Liver (tissue), 9 donors: ENCODE measurements around the gene ZNF587. TPM values are rescaled to one million over a fixed set of nuclear protein-coding genes. Genes with fewer than 3 reads are reported as not detected.
A peak's percentile ranks its signal among the peaks of the same experiment; 100 is the strongest.

Source experiments
- DNase-seq: peaks from one replicate; pipeline ENCODE4 v3.0.0-alpha.2; 2017; ENCODE audit warnings: low spot score
- H3K27ac ChIP-seq, 2 donors: one replicate each; pipeline ENCODE4 v1.7.0; 2013; ENCODE audit warnings: inconsistent platforms in 2 of 2, low read length in 2 of 2, control low read depth in 1 of 2, low read depth in 1 of 2, mild to moderate bottlenecking in 1 of 2
- H3K27me3 ChIP-seq, 4 donors: one replicate each; pipeline versions ENCODE4 v1.6.1 to v1.7.0; 2013; ENCODE audit warnings: low read length in 3 of 4, inconsistent platforms in 1 of 4, mild to moderate bottlenecking in 1 of 4, moderate library complexity in 1 of 4; ENCODE audit not compliant: control insufficient read depth in 4 of 4, insufficient read depth in 4 of 4
- H3K36me3 ChIP-seq, 4 donors: one replicate each; pipeline versions ENCODE4 v1.6.1 to v1.7.0; 2013; ENCODE audit warnings: low read length in 3 of 4, mild to moderate bottlenecking in 3 of 4, low read depth in 1 of 4, moderate library complexity in 1 of 4; ENCODE audit not compliant: control insufficient read depth in 4 of 4, insufficient read depth in 3 of 4
- H3K4me1 ChIP-seq, 4 donors: one replicate each; pipeline versions ENCODE4 v1.6.1 to v1.7.0; 2013; ENCODE audit warnings: low read length in 3 of 4, mild to moderate bottlenecking in 3 of 4, moderate library complexity in 1 of 4; ENCODE audit not compliant: control insufficient read depth in 4 of 4, insufficient read depth in 4 of 4
- H3K4me3 ChIP-seq, 3 donors: one replicate each; pipeline versions ENCODE4 v1.6.1 to v1.7.0; 2013; ENCODE audit warnings: low read length in 3 of 3, control low read depth in 1 of 3, low read depth in 1 of 3, mild to moderate bottlenecking in 1 of 3
- H3K9ac ChIP-seq, 2 donors: one replicate each; pipeline ENCODE4 v1.7.0; 2013; ENCODE audit warnings: low read length in 2 of 2, mild to moderate bottlenecking in 2 of 2, moderate library complexity in 2 of 2, control low read depth in 1 of 2, low read depth in 1 of 2
- H3K9me3 ChIP-seq, 4 donors: one replicate each; pipeline versions ENCODE4 v1.6.1 to v1.7.0; 2013; ENCODE audit warnings: low read length in 3 of 4; ENCODE audit not compliant: control insufficient read depth in 4 of 4
- ATF3 ChIP-seq: IDR thresholded peaks from 2 replicates; pipeline ENCODE4 v1.6.1; 2016; ENCODE audit warnings: antibody characterized with exemption
- CTCF ChIP-seq: fragments of 150-350 bp; IDR thresholded peaks from 2 replicates; pipeline ENCODE4 v1.5.1; 2017; ENCODE audit warnings: improper control_type of control experiment, low read depth, low read length; ENCODE audit not compliant: missing input control
- EGR1 ChIP-seq, 2 donors: IDR thresholded peaks; 2 replicates each; pipeline ENCODE4 v1.6.1; 2016 to 2018; ENCODE audit warnings: antibody characterized with exemption in 2 of 2, low read depth in 2 of 2
- FOXA1 ChIP-seq: IDR thresholded peaks from 2 replicates; pipeline ENCODE4 v1.6.1; 2016; ENCODE audit warnings: antibody characterized with exemption
- FOXA2 ChIP-seq: IDR thresholded peaks from 2 replicates; pipeline ENCODE4 v1.6.1; 2016; ENCODE audit warnings: antibody characterized with exemption
- GABPA ChIP-seq, 2 donors: IDR thresholded peaks in 1 of 2; conservative IDR thresholded peaks in 1 of 2; 2 replicates each; pipeline ENCODE4 v1.6.1; 2016; ENCODE audit warnings: antibody characterized with exemption in 2 of 2, mild to moderate bottlenecking in 1 of 2, moderate library complexity in 1 of 2
- HNF4A ChIP-seq, 2 donors: conservative IDR thresholded peaks; 2 replicates each; pipeline ENCODE4 v1.6.1; 2016; ENCODE audit warnings: antibody characterized with exemption in 2 of 2, mild to moderate bottlenecking in 2 of 2
- HNF4G ChIP-seq: IDR thresholded peaks from 2 replicates; pipeline ENCODE4 v1.6.1; 2016; ENCODE audit warnings: antibody characterized with exemption
- JUND ChIP-seq, 2 donors: IDR thresholded peaks; 2 replicates each; pipeline ENCODE4 v1.6.1; 2016; ENCODE audit warnings: antibody characterized with exemption in 2 of 2
- MAX ChIP-seq: IDR thresholded peaks from 2 replicates; pipeline ENCODE4 v1.6.1; 2016; ENCODE audit warnings: antibody characterized with exemption
- NR2F2 ChIP-seq: IDR thresholded peaks from 2 replicates; pipeline ENCODE4 v1.6.1; 2016; ENCODE audit warnings: antibody characterized with exemption
- RAD21 ChIP-seq, 2 donors: IDR thresholded peaks; 2 replicates each; pipeline ENCODE4 v1.6.1; 2016; ENCODE audit warnings: antibody characterized with exemption in 2 of 2, mild to moderate bottlenecking in 2 of 2
- REST ChIP-seq: IDR thresholded peaks from 2 replicates; pipeline ENCODE4 v1.6.1; 2016; ENCODE audit warnings: antibody characterized with exemption, mild to moderate bottlenecking
- SP1 ChIP-seq: IDR thresholded peaks from 2 replicates; pipeline ENCODE4 v1.6.1; 2018; ENCODE audit warnings: antibody characterized with exemption, mild to moderate bottlenecking
- TAF1 ChIP-seq: conservative IDR thresholded peaks from 2 replicates; pipeline ENCODE4 v1.6.1; 2016; ENCODE audit warnings: antibody characterized with exemption, mild to moderate bottlenecking
- YY1 ChIP-seq: IDR thresholded peaks from 2 replicates; pipeline ENCODE4 v1.6.1; 2016; ENCODE audit warnings: antibody characterized with exemption, mild to moderate bottlenecking
- ZBTB33 ChIP-seq: IDR thresholded peaks from 2 replicates; pipeline ENCODE4 v1.6.1; 2016; ENCODE audit warnings: antibody characterized with exemption
- WGBS: extraction: QIAGEN DNeasy Blood & Tissue Kit; methylation state at CpG from one replicate; pipeline ENCODE4 v1.1.7; 2013; 5-methylcytosine and 5-hydroxymethylcytosine counted together
- polyA plus RNA-seq, 2 donors: library from polyadenylated mRNA; stranded (reverse) in 1 of 2; unstranded in 1 of 2; fragments of 200-250 nt in 1 of 2; fragments of >200 nt in 1 of 2; fragmentation: Nextera tagmentation in 1 of 2; extraction: Ambion mirVana in 1 of 2; gene quantifications; one replicate each; pipeline versions ENCODE4 v1.2.1 to v1.2.3, GENCODE V29; 2013 to 2015
- total RNA-seq, 2 donors: library from RNA; depleted of rRNA; stranded (reverse); fragments of >200 nt; gene quantifications; one replicate each; pipeline ENCODE4 v1.2.3, GENCODE V29; 2014
- donor health status: healthy.
- donor health status: healthy.
- donor health status: healthy.
- donor health status: healthy.
- donor health status: healthy.

ZNF587 gene
- total and polyA plus RNA-seq, 4 donors = 2.7 to 27.8 (median 9.2) TPM

- no peaks in the 10 kb centered on the region for H3K27me3 ChIP-seq
- WGBS = 55% methylated on average over 6 of the region's 6 CpGs
- H3K9me3 ChIP-seq = peaks cover 0 to 15% (median 7%) of the 10 kb centered on the region in 4 donors
- no peak overlapping the region for H3K27ac ChIP-seq
- no peak for TF ChIP-seq REST
- TF ChIP-seq MAX = no peak
- no peak for TF ChIP-seq FOXA1
- TF ChIP-seq SP1 = no peak
- no peak for TF ChIP-seq TAF1
- TF ChIP-seq FOXA2 = no peak
- no peak for TF ChIP-seq ATF3
- TF ChIP-seq HNF4G = no peak
- TF ChIP-seq CTCF = no peak
- no peak for TF ChIP-seq EGR1 (IDR thresholded peaks at IDR 0.05; ENCODE audit: low read depth in 2 of 2)
- no peak for TF ChIP-seq YY1
- no peak for TF ChIP-seq RAD21 (IDR thresholded peaks at IDR 0.05)
- TF ChIP-seq ZBTB33 = no peak
- no peak for TF ChIP-seq HNF4A (conservative IDR thresholded peaks at IDR 0.05)
- TF ChIP-seq JUND (IDR thresholded peaks at IDR 0.05) = no peak
- no peak for TF ChIP-seq GABPA (IDR thresholded peaks at IDR 0.05 in 1 of 2, conservative IDR thresholded peaks at IDR 0.05 in 1 of 2)
- TF ChIP-seq NR2F2 = no peak
- DNase-seq = no peak
- H3K4me3 ChIP-seq = peak overlapping the region in 1 of 3 donors; percentile 29
- no peak overlapping the region for H3K9ac ChIP-seq
- H3K36me3 ChIP-seq = peaks cover 0 to 6% (median 1%) of the 10 kb centered on the region in 4 donors
- peaks cover 0 to 3% (median 1%) of the 10 kb centered on the region in 4 donors for H3K4me1 ChIP-seq
Observed at GRCh38 chr19:57887195-57887941, 37.7 kb downstream of the ZNF587 start.
